ENCODE measurements around the gene GNG13.

GNG13 gene

GRCh38 chr16:791131-791530, 9.4 kb downstream of the GNG13 start:
- Histone ChIP-seq H3K27me3 (ENCODE audit: insufficient read depth, low read length) (no peaks in the 10 kb centered on the region), H3K4me3 (ENCODE audit: low read length) (no peak overlapping the region), H3K9ac (ENCODE audit: low read depth, low read length) (no peak overlapping the region), H3K27ac (ENCODE audit: low read depth, low read length) (no peak overlapping the region), H3K4me1 (ENCODE audit: insufficient read depth, low read length) (no peaks in the 10 kb centered on the region), H3K9me3 (ENCODE audit: insufficient read depth, low read depth, low read length) (no peaks in the 10 kb centered on the region), H3K36me3 (ENCODE audit: insufficient read depth, low read length) (peaks cover 52% of the 10 kb centered on the region)
- WGBS = 96% methylated on average over 23 of the region's 23 CpGs

DNA sequence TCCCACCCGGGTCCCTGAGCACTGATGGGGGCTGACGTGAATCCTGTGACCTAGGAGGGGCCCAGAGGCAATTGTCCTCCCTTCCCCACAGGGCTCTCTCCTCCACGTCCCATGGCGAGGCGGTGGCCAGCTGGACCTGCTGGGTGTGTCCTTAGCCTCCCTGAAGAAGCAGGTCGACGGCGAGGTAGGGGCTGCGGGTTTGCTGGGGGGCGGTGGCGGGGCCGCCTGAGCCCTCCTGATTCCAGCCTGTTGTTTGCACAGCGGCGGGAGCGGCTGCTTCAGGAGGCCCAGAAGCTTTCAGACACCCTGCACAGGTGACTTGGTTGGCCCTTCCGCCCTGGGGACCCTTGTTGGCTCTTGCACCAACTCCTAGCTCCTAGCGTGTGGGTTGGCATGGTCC, 10.4 kb downstream of the GNG13 start:
- no peak overlapping the region for H3K9ac ChIP-seq (ENCODE audit: low read depth, low read length)
- no peaks in the 10 kb centered on the region for H3K4me1 ChIP-seq (ENCODE audit: insufficient read depth, low read length)
- no peaks in the 10 kb centered on the region for H3K9me3 ChIP-seq (ENCODE audit: insufficient read depth, low read depth, low read length)
- H3K27me3 ChIP-seq (ENCODE audit: insufficient read depth, low read length) = no peaks in the 10 kb centered on the region
- no peak overlapping the region for H3K27ac ChIP-seq (ENCODE audit: low read depth, low read length)
- WGBS = 95% methylated on average over 17 of the region's 17 CpGs
- H3K4me3 ChIP-seq (ENCODE audit: low read length) = no peak overlapping the region
- peaks cover 53% of the 10 kb centered on the region for H3K36me3 ChIP-seq (ENCODE audit: insufficient read depth, low read length)

DNA sequence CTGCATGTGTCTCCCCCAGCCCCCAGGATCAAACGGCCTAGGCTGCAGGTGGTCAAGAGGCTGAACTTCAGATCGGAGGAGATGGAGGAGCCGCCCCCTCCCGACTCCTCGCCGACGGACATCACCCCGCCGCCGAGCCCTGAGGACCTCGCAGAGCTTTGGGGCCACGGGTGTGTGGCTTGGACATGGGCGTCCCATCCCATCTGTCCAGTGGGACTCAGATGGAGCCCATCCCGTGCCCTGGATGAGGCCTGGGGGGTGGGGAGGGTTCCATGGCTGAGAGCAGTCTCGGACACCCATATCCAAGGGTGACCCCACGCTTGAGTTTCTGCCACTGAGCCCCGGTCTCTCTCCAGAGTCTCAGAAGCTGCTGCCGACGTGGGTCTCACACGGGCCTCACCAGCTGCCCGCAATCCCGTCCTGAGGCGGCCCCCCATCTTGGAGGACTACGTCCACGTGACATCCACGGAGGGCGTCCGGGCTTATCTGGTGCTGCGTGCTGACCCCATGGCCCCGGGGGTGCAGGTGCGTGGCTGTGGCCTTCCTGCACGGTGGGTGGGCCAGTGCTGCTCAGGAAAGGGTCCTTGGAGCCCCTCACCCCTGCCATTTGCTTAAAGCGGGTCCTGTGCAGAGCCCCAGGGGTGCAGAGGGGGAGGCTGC, 11.2 kb downstream of the GNG13 start:
- peaks cover 46% of the 10 kb centered on the region for H3K36me3 ChIP-seq (ENCODE audit: insufficient read depth, low read length)
- no peaks in the 10 kb centered on the region for H3K4me1 ChIP-seq (ENCODE audit: insufficient read depth, low read length)
- WGBS = 76% methylated on average over 33 of the region's 33 CpGs
- peak overlapping the region; percentile 93 for H3K9ac ChIP-seq (ENCODE audit: low read depth, low read length)
- no peaks in the 10 kb centered on the region for H3K9me3 ChIP-seq (ENCODE audit: insufficient read depth, low read depth, low read length)
- no peak overlapping the region; the same call in 1 of the 2 replicates for H3K27ac ChIP-seq (ENCODE audit: low read depth, low read length)
- H3K27me3 ChIP-seq (ENCODE audit: insufficient read depth, low read length) = no peaks in the 10 kb centered on the region
- peak overlapping the region; percentile 99 for H3K4me3 ChIP-seq (ENCODE audit: low read length)

DNA sequence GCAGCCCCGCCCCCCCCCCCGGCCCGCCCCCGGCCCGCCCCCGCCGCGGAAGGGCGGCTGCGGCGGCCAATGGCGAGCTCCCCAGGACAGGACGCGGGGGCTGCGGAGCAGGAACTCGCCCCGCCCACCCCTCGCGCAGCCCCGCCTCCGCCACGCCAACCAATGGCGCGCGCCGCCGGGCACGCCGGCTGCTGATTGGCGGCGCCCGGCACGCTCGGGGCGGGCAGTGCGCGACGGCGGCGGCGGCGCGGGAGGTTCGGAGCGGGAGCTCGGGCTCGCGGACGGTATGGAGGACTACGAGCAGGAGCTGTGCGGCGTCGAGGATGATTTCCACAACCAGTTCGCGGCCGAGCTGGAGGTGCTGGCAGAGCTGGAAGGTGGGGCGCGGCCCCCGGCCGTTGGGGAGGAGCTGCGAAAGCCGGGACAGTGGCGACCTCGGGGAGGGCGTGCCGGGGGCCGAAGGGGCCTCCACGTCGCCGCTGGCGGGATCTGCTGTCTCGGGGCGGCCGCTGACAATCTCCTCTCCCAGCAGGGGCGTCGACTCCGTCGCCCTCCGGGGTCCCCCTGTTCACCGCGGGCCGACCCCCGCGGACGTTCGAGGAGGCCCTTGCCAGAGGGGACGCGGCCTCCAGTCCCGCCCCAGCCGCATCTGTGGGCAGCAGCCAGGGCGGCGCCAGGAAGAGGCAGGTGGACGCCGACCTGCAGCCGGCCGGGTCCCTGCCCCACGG, 12.0 kb downstream of the GNG13 start, which contains the start of gene CHTF18:
CHTF18 (plus strand) TSS at position 222 of the 728 bp plus-strand sequence; CDS start at position 287, 65 bp downstream.
- Histone ChIP-seq H3K27me3 (ENCODE audit: insufficient read depth, low read length) (no peaks in the 10 kb centered on the region), H3K4me1 (ENCODE audit: insufficient read depth, low read length) (no peaks in the 10 kb centered on the region), H3K36me3 (ENCODE audit: insufficient read depth, low read length) (peaks cover 46% of the 10 kb centered on the region), H3K4me3 (ENCODE audit: low read length) (peak within 1 kb of the TSS; percentile 99), H3K27ac (ENCODE audit: low read depth, low read length) (peak within 1 kb of the TSS; percentile 46), H3K9me3 (ENCODE audit: insufficient read depth, low read depth, low read length) (no peaks in the 10 kb centered on the region), H3K9ac (ENCODE audit: low read depth, low read length) (peak within 1 kb of the TSS; percentile 93)
- under 1% methylated on average over 97 of the region's 97 CpGs for WGBS

- Histone ChIP-seq H3K36me3 (ENCODE audit: insufficient read depth, low read length) (peaks cover 40% of the 10 kb centered on the region), H3K4me1 (ENCODE audit: insufficient read depth, low read length) (no peaks in the 10 kb centered on the region), H3K9ac (ENCODE audit: low read depth, low read length) (peak within 1 kb of the TSS; percentile 93), H3K27ac (ENCODE audit: low read depth, low read length) (peak within 1 kb of the TSS; percentile 46), H3K4me3 (ENCODE audit: low read length) (peak within 1 kb of the TSS; percentile 99), H3K9me3 (ENCODE audit: insufficient read depth, low read depth, low read length) (no peaks in the 10 kb centered on the region), H3K27me3 (ENCODE audit: insufficient read depth, low read length) (no peaks in the 10 kb centered on the region)
- WGBS = under 1% methylated on average over 45 of the region's 45 CpGs
These were observed 12.5 kb downstream of the GNG13 start, which contains the start of gene RPUSD1 for GRCh38 chr16:787978-788398. RPUSD1 (minus strand) TSS chr16:788381; CDS start chr16:787737, 644 bp downstream.

DNA sequence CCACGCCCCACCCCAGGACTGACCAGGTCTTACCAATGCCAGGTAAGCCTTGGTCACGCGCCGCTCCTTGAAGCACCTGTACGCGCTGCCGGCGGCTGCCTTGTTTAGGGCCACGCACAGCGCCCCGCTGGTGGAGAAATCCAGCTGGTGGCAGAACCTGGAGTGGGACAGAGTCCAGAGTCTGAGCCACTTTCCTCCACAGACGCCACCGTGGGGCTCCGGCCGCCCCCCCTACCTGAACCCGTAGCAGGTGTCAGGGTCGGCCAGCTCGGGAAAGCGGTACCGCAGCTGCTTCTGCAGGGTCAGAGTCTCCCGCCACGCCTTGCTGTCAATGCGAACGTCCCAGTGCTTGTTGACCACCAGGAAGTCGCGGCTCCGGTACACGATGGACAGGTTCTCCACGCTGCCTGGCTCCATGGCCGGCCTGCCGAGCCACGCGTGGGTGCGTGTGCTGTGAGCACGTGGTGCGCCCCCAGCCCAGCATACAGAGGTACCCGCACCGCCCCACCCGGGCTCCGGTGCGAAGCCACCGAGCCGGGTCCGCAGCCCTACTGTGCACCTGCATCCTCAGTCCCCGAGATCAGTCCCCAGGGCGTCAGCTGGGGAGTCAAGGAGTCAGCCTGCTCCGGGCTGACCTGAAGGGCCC, 13.1 kb downstream of the GNG13 start:
- no peaks in the 10 kb centered on the region for H3K27me3 ChIP-seq (ENCODE audit: insufficient read depth, low read length)
- H3K9me3 ChIP-seq (ENCODE audit: insufficient read depth, low read depth, low read length) = no peaks in the 10 kb centered on the region
- peaks cover 37% of the 10 kb centered on the region for H3K36me3 ChIP-seq (ENCODE audit: insufficient read depth, low read length)
- no peak overlapping the region for H3K27ac ChIP-seq (ENCODE audit: low read depth, low read length)
- H3K9ac ChIP-seq (ENCODE audit: low read depth, low read length) = peak overlapping the region; percentile 88
- WGBS = 49% methylated on average over 47 of the region's 47 CpGs
- no peaks in the 10 kb centered on the region for H3K4me1 ChIP-seq (ENCODE audit: insufficient read depth, low read length)
- peak overlapping the region; percentile 97 for H3K4me3 ChIP-seq (ENCODE audit: low read length)

- Histone ChIP-seq H3K27me3 (ENCODE audit: insufficient read depth, low read length) (no peaks in the 10 kb centered on the region; the same call in 1 of the 2 replicates), H3K27ac (ENCODE audit: low read depth, low read length) (no peak overlapping the region), H3K4me1 (ENCODE audit: insufficient read depth, low read length) (no peaks in the 10 kb centered on the region), H3K4me3 (ENCODE audit: low read length) (no peak overlapping the region), H3K9ac (ENCODE audit: low read depth, low read length) (no peak overlapping the region; the same call in 1 of the 2 replicates), H3K36me3 (ENCODE audit: insufficient read depth, low read length) (peaks cover 21% of the 10 kb centered on the region), H3K9me3 (ENCODE audit: insufficient read depth, low read depth, low read length) (no peaks in the 10 kb centered on the region)
- WGBS = 73% methylated on average over 58 of the region's 58 CpGs
These were observed 14.7 kb downstream of the GNG13 start for GRCh38 chr16:785563-786535.

DNA sequence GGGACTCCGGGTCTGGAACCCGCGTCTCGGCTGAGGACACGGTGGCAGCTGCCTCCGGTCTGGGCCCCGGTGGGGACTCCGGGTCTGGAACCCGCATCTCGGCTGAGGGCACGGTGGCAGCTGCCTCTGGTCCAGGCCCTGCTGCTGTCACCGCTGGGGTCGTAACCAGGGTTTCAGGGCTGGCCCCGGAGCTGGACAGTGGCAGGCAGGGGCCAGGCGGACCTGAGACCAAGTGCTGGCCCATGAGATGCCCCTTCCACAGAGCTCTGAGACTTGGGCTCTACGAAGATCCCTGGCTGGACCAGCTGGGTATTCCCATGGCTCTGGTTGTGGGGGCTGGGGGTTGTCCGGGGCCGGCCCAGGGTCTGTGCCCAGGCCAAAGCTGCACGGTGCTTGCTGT, 16.1 kb downstream of the GNG13 start:
- 95% methylated on average over 19 of the region's 19 CpGs for WGBS
- peaks cover 8% of the 10 kb centered on the region for H3K36me3 ChIP-seq (ENCODE audit: insufficient read depth, low read length)

GRCh38 chr16:783404-784161, 17.0 kb downstream of the GNG13 start:
- WGBS = 82% methylated on average over 17 of the region's 17 CpGs
- Histone ChIP-seq H3K4me3 (ENCODE audit: low read length) (no peak overlapping the region), H3K9me3 (ENCODE audit: insufficient read depth, low read depth, low read length) (no peaks in the 10 kb centered on the region), H3K9ac (ENCODE audit: low read depth, low read length) (no peak overlapping the region), H3K4me1 (ENCODE audit: insufficient read depth, low read length) (no peaks in the 10 kb centered on the region), H3K27me3 (ENCODE audit: insufficient read depth, low read length) (no peaks in the 10 kb centered on the region; the same call in 1 of the 2 replicates), H3K36me3 (ENCODE audit: insufficient read depth, low read length) (peaks cover 8% of the 10 kb centered on the region), H3K27ac (ENCODE audit: low read depth, low read length) (no peak overlapping the region)

More for the DNA sequence above, 16.1 kb downstream of the GNG13 start:
- H3K9ac ChIP-seq (ENCODE audit: low read depth, low read length) = no peak overlapping the region
- H3K9me3 ChIP-seq (ENCODE audit: insufficient read depth, low read depth, low read length) = no peaks in the 10 kb centered on the region
- H3K4me3 ChIP-seq (ENCODE audit: low read length) = no peak overlapping the region
- H3K4me1 ChIP-seq (ENCODE audit: insufficient read depth, low read length) = no peaks in the 10 kb centered on the region
- no peaks in the 10 kb centered on the region; the same call in 1 of the 2 replicates for H3K27me3 ChIP-seq (ENCODE audit: insufficient read depth, low read length)
- no peak overlapping the region for H3K27ac ChIP-seq (ENCODE audit: low read depth, low read length)

All from HUES64 (cell line).